Trophoblast cell (in vitro differentiated cells and primary cell): Measurements from ENCODE around the gene MEAK7. TPM values are rescaled to one million over a fixed set of nuclear protein-coding genes. Genes with fewer than 3 reads are reported as not detected.
A peak's percentile ranks its signal among the peaks of the same experiment; 100 is the strongest.

Source experiments
- DNase-seq, 2 donors: peaks; one replicate each; pipeline ENCODE4 v3.0.0-alpha.2; 2016
- H2AFZ ChIP-seq: 2 replicates; pipeline ENCODE4 v1.6.1; 2013; ENCODE audit warnings: low read length, moderate library complexity, mild to moderate bottlenecking; ENCODE audit not compliant: insufficient read depth, poor library complexity
- H2AK5ac ChIP-seq: 2 replicates; pipeline ENCODE4 v1.6.1; 2013; ENCODE audit warnings: mild to moderate bottlenecking, low read length
- H2BK120ac ChIP-seq: 2 replicates; pipeline ENCODE4 v1.6.1; 2013; ENCODE audit warnings: low read length, mild to moderate bottlenecking, moderate library complexity; ENCODE audit not compliant: insufficient read depth, poor library complexity
- H2BK12ac ChIP-seq: 2 replicates; pipeline ENCODE4 v1.6.1; 2013; ENCODE audit warnings: mild to moderate bottlenecking, low read length, moderate library complexity
- H2BK5ac ChIP-seq: 2 replicates; pipeline ENCODE4 v1.6.1; 2013; ENCODE audit warnings: low read length, low read depth, moderate library complexity, mild to moderate bottlenecking; ENCODE audit not compliant: poor library complexity
- H3K14ac ChIP-seq: 2 replicates; pipeline ENCODE4 v1.6.1; 2013; ENCODE audit warnings: mild to moderate bottlenecking, low read length
- H3K18ac ChIP-seq: 2 replicates; pipeline ENCODE4 v1.6.1; 2013; ENCODE audit warnings: mild to moderate bottlenecking, low read length
- H3K23ac ChIP-seq: 2 replicates; pipeline ENCODE4 v1.6.1; 2013; ENCODE audit warnings: low read length
- H3K27ac ChIP-seq: 2 replicates; pipeline ENCODE4 v1.5.1; 2013; ENCODE audit warnings: low read depth, mild to moderate bottlenecking, inconsistent platforms, low read length, moderate library complexity
- H3K27me3 ChIP-seq: 2 replicates; pipeline ENCODE4 v1.6.1; 2013; ENCODE audit warnings: inconsistent platforms, mild to moderate bottlenecking, low read length, moderate library complexity; ENCODE audit not compliant: insufficient read depth
- H3K36me3 ChIP-seq, 2 experiments: 1 replicate in 1 of 2; 2 replicates in 1 of 2; pipeline ENCODE4 v1.6.1; 2013; ENCODE audit warnings: low read length in 2 of 2, mild to moderate bottlenecking in 2 of 2, moderate library complexity in 1 of 2; ENCODE audit not compliant: insufficient read depth in 2 of 2, control insufficient read depth in 1 of 2
- H3K4ac ChIP-seq: 2 replicates; pipeline ENCODE4 v1.6.1; 2013; ENCODE audit warnings: low read depth, mild to moderate bottlenecking, low read length, moderate library complexity
- H3K4me1 ChIP-seq, 2 experiments: 1 replicate in 1 of 2; 2 replicates in 1 of 2; pipeline ENCODE4 v1.6.1; 2013; ENCODE audit warnings: low read length in 2 of 2, mild to moderate bottlenecking in 2 of 2, moderate library complexity in 1 of 2; ENCODE audit not compliant: insufficient read depth in 2 of 2, control insufficient read depth in 1 of 2
- H3K4me2 ChIP-seq: 2 replicates; pipeline ENCODE4 v1.6.1; 2013; ENCODE audit warnings: inconsistent platforms, mild to moderate bottlenecking, low read length, moderate library complexity
- H3K4me3 ChIP-seq: 2 replicates; pipeline ENCODE4 v1.5.1; 2013; ENCODE audit warnings: mild to moderate bottlenecking, low read depth, low read length, inconsistent platforms
- H3K79me1 ChIP-seq: one replicate; pipeline ENCODE4 v1.6.1; 2013; ENCODE audit warnings: low read length
- H3K79me2 ChIP-seq: 2 replicates; pipeline ENCODE4 v1.6.1; 2013; ENCODE audit warnings: low read length, mild to moderate bottlenecking; ENCODE audit not compliant: control insufficient read depth, insufficient read depth, poor library complexity
- H3K9ac ChIP-seq: 2 replicates; pipeline ENCODE4 v1.6.1; 2013; ENCODE audit warnings: mild to moderate bottlenecking, low read length
- H3K9me3 ChIP-seq: 2 replicates; pipeline ENCODE4 v1.6.1; 2013; ENCODE audit warnings: low read depth, mild to moderate bottlenecking, control low read depth, inconsistent platforms, low read length; ENCODE audit not compliant: insufficient read depth
- H4K12ac ChIP-seq: 2 replicates; pipeline ENCODE4 v1.6.1; 2013; ENCODE audit warnings: low read depth, mild to moderate bottlenecking, low read length, moderate library complexity
- H4K8ac ChIP-seq: 2 replicates; pipeline ENCODE4 v1.6.1; 2013; ENCODE audit warnings: low read depth, mild to moderate bottlenecking, low read length, moderate library complexity
- H4K91ac ChIP-seq: one replicate; pipeline ENCODE4 v1.6.1; 2013; ENCODE audit warnings: low read depth, mild to moderate bottlenecking, low read length, moderate library complexity
- WGBS: extraction: QIAGEN DNeasy Blood & Tissue Kit; methylation state at CpG from one replicate; pipeline ENCODE4 v1.1.7; 2013; ENCODE audit warnings: missing lambda C conversion rate; ENCODE audit not compliant: insufficient read length, insufficient coverage; ENCODE audit errors: extremely low coverage; 5-methylcytosine and 5-hydroxymethylcytosine counted together
- polyA plus RNA-seq: library from polyadenylated mRNA; stranded (reverse); fragments of 200-250 nt; gene quantifications from 2 replicates; pipeline ENCODE4 v1.2.3, GENCODE V29; 2013

The MEAK7 gene, protein sequence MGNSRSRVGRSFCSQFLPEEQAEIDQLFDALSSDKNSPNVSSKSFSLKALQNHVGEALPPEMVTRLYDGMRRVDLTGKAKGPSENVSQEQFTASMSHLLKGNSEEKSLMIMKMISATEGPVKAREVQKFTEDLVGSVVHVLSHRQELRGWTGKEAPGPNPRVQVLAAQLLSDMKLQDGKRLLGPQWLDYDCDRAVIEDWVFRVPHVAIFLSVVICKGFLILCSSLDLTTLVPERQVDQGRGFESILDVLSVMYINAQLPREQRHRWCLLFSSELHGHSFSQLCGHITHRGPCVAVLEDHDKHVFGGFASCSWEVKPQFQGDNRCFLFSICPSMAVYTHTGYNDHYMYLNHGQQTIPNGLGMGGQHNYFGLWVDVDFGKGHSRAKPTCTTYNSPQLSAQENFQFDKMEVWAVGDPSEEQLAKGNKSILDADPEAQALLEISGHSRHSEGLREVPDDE
- 16.0 and 16.7 TPM in 2 replicates for polyA plus RNA-seq

DNA sequence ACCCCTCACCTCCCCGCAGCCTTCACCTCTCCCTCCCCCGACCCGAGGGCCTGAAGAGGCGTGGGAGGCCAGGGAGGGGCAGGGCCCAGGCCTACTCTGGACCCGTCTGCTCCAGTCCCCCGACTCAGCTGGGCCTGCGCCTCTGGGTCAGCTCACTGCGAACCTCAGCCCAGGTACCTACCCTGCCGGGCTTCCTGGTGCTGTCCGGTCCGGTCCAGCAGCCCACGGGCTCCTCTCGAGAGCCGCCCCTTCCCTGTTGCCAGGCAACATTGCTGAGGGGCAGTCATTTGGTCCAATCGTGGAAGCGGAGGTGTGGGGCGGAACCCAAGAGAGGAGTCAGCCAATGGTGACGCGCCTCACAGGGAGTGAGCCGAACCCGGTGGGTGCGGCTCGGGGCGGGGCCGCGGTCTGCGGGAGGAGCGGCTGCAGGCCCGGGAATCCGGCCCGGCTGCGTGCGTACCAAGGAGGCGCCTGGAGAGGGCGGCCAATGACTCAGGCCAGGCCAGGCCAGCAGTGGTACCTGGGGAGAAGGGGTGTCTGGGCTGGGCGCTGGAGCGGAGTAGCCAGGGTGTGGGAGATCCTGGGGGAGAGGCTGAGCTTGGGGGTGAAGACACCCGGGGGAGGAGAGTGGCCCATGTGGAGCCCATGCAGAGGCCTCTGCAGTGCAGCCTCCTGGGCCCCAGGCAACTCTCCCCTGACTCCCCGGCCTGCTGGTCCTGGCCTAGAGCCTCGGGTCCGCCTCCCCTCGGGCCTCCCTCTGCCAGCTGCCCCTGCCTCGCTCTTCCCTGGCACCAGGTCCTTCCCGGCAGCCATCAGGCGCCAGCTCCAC lies at the start of gene MEAK7:
MEAK7 (minus strand) TSS at position 240 of the 829 bp plus-strand sequence. CDS start 6,573 bp downstream, outside the sequence.
- H3K4me1 ChIP-seq: peaks cover 27 to 39% of the 10 kb centered on the region in 2 experiments
- peak within 1 kb of the TSS; percentile 95 for H3K4me3 ChIP-seq
- peak within 1 kb of the TSS; percentile 80 for H3K4ac ChIP-seq
- H2BK5ac ChIP-seq: peak within 1 kb of the TSS; percentile 85
- H4K91ac ChIP-seq: peak within 1 kb of the TSS; percentile 96
- H4K8ac ChIP-seq: peak within 1 kb of the TSS; percentile 94
- H3K27me3 ChIP-seq: no peaks in the 10 kb centered on the region
- WGBS: no CpG with 5 or more reads among the region's 45 CpGs
- peak within 1 kb of the TSS; percentile 67 for H3K4me2 ChIP-seq
- H2BK120ac ChIP-seq: peak within 1 kb of the TSS; percentile 91
- peak within 1 kb of the TSS; percentile 30 for H3K27ac ChIP-seq
- peak within 1 kb of the TSS; percentile 89 for H3K9ac ChIP-seq
- peak; percentile 100 for DNase-seq
- H3K23ac ChIP-seq: no peak within 1 kb of the TSS
- peaks cover 5% of the 10 kb centered on the region for H3K9me3 ChIP-seq
- H4K12ac ChIP-seq: peak within 1 kb of the TSS; percentile 88
- H3K36me3 ChIP-seq: peaks cover 4% of the 10 kb centered on the region in 2 experiments
- peak within 1 kb of the TSS; percentile 87 for H2AK5ac ChIP-seq
- peaks cover 13% of the 10 kb centered on the region for H3K79me1 ChIP-seq
- H2BK12ac ChIP-seq: peak within 1 kb of the TSS; percentile 85
- peaks cover 6% of the 10 kb centered on the region for H3K79me2 ChIP-seq
- peak within 1 kb of the TSS; percentile 96 for H3K18ac ChIP-seq
- peak within 1 kb of the TSS; percentile 89 for H3K14ac ChIP-seq
- H2AFZ ChIP-seq: peak within 1 kb of the TSS; percentile 87

DNA sequence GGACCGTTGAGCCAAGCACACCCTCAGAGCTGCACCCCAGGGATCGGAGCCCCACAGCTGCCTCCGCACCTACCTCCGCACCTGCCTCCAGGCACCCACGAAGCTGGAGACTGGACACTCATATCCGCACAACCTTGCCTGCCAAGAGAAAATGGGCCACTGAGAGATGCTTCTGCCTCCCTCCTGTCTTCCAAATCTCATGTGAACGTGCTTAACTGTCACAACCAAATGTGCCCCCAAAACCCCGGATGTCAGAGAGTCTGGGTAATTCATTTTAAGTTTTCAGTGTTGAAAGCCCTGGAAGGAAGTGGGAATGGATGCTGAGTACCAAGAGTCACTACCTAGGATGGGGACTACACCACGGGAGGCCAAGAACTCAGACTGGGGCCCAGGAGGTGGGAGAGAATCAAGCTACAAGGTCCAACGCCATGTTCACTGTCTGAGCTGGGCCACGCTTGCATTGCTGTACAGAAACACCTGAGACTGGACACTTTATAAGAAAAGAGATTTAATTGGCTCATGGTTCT lies 49.5 kb upstream of the MEAK7 start:
- Histone ChIP-seq H3K79me2 (no peaks in the 10 kb centered on the region), H4K91ac (peak overlapping the region; percentile 65), H2AFZ (no peak overlapping the region), H3K4me3 (no peak overlapping the region), H4K12ac (no peak overlapping the region), H2BK120ac (peak overlapping the region; percentile 30), H3K27me3 (no peaks in the 10 kb centered on the region), H3K4me1 (peaks cover 20 to 24% of the 10 kb centered on the region in 2 experiments), H2BK12ac (peak overlapping the region; percentile 66), H3K9ac (no peak overlapping the region), H2BK5ac (no peak overlapping the region), H3K36me3 (no peaks in the 10 kb centered on the region), H3K9me3 (no peaks in the 10 kb centered on the region), H3K4me2 (no peak overlapping the region), H3K14ac (peak overlapping the region; percentile 18), H3K79me1 (peaks cover 15% of the 10 kb centered on the region), H3K23ac (no peak overlapping the region), H4K8ac (no peak overlapping the region), H3K18ac (no peak overlapping the region), H3K4ac (no peak overlapping the region), H2AK5ac (peak overlapping the region; percentile 81), H3K27ac (no peak overlapping the region)
- WGBS: no CpG with 5 or more reads among the region's 11 CpGs
- no peak for DNase-seq

DNA sequence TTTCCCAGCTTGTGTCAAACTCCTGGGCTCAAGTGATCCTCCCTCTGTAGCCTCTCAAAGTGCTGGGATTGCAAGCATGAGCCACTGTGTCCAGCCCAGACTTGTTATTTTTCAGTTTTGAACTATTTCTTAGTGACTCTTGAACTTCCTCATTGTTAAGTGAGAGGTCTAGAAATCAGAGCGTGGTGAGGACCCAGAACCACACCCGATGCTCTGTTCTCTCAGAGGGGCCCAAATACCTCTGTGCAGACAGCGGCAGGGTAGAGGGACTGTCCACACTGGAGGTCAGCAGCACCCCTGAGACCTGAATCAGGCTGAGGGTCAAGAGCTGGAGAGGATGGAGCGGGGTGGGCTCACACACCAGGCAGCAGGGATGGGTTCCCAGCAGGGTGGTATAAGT lies 47.7 kb upstream of the MEAK7 start:
- H3K36me3 ChIP-seq: no peaks in the 10 kb centered on the region
- no peak overlapping the region for H3K4me2 ChIP-seq
- H3K79me1 ChIP-seq: peaks cover 21% of the 10 kb centered on the region
- H2BK12ac ChIP-seq: no peak overlapping the region
- H3K23ac ChIP-seq: no peak overlapping the region
- WGBS: no CpG with 5 or more reads among the region's 4 CpGs
- H4K12ac ChIP-seq: no peak overlapping the region
- no peak overlapping the region for H4K91ac ChIP-seq
- no peak overlapping the region for H3K9ac ChIP-seq
- peaks cover 28 to 35% of the 10 kb centered on the region in 2 experiments for H3K4me1 ChIP-seq
- H3K18ac ChIP-seq: no peak overlapping the region
- no peak overlapping the region for H3K4ac ChIP-seq
- no peak overlapping the region for H2AK5ac ChIP-seq
- no peak overlapping the region for H4K8ac ChIP-seq
- H3K14ac ChIP-seq: no peak overlapping the region
- no peak overlapping the region for H3K27ac ChIP-seq
- H2BK120ac ChIP-seq: no peak overlapping the region
- H3K79me2 ChIP-seq: no peaks in the 10 kb centered on the region
- H3K9me3 ChIP-seq: no peaks in the 10 kb centered on the region
- no peak overlapping the region for H2AFZ ChIP-seq
- no peak for DNase-seq
- H2BK5ac ChIP-seq: no peak overlapping the region
- no peak overlapping the region for H3K4me3 ChIP-seq
- no peaks in the 10 kb centered on the region for H3K27me3 ChIP-seq

DNA sequence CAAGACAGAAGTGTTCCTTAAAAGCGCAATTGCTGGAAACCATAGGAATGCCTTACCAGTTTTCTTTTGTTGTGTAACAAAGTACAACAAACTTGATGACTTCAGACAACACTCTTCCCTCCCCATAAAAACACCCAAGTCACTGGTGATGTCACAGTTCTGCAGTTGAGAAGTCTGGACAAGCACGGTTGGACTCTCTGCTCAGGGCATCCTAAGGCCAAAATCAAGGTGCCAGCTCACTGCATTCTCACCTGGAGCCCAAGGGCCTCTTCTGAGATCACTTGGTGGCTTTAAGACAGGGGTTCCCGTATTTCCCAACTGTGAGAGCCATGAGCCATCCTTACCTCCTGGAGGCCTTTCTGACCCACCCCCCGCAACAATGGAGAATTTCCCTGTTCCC lies 45.6 kb upstream of the MEAK7 start:
- Histone ChIP-seq H3K9ac (no peak overlapping the region), H3K9me3 (no peaks in the 10 kb centered on the region), H3K4ac (no peak overlapping the region), H4K12ac (no peak overlapping the region), H3K14ac (no peak overlapping the region), H3K36me3 (no peaks in the 10 kb centered on the region), H3K79me1 (peaks cover 19% of the 10 kb centered on the region), H2AK5ac (no peak overlapping the region), H3K23ac (no peak overlapping the region), H3K27ac (no peak overlapping the region), H4K8ac (no peak overlapping the region), H2AFZ (no peak overlapping the region), H3K4me1 (peaks cover 23 to 26% of the 10 kb centered on the region in 2 experiments), H2BK120ac (peak overlapping the region; percentile 41), H2BK5ac (no peak overlapping the region), H2BK12ac (peak overlapping the region; percentile 59), H3K27me3 (no peaks in the 10 kb centered on the region), H4K91ac (peak overlapping the region; percentile 7), H3K79me2 (no peaks in the 10 kb centered on the region), H3K4me3 (no peak overlapping the region), H3K4me2 (no peak overlapping the region), H3K18ac (no peak overlapping the region)
- WGBS: no CpG with 5 or more reads among the region's 4 CpGs
- no peak for DNase-seq
